GM12874 (cell line): Measurements from ENCODE around the gene CD180.

ENCODE experiments used
- CTCF ChIP-seq: IDR thresholded peaks from 2 replicates; pipeline ENCODE4 v1.5.1; 2011; ENCODE audit warnings: low read depth, mild to moderate bottlenecking, control low read depth, low read length, moderate library complexity; ENCODE audit not compliant: insufficient read depth

CD180 gene

GRCh38 chr5:67156976-67157583, 39.5 kb downstream of the CD180 start:
- TF ChIP-seq CTCF = peak; percentile 78

GRCh38 chr5:67154556-67155206, 41.9 kb downstream of the CD180 start:
- TF ChIP-seq CTCF = no peak

DNA sequence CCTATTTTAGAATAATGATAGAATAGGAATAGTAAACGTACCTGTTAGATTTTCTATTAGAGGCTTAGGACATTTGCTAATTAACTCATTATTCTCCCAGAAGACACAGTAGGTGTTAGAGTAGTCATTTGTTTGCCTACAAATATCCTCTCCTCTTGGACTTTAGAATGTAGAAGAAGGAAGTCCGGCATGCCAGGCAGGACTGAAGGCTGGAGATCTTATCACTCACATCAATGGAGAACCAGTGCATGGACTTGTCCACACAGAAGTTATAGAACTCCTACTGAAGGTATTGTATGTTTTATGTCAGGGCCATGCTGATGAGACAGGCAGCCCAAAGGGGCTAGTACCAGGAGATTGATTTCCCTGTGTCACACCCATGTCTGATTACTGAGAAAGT, 43.3 kb downstream of the CD180 start:
- no peak for TF ChIP-seq CTCF

DNA sequence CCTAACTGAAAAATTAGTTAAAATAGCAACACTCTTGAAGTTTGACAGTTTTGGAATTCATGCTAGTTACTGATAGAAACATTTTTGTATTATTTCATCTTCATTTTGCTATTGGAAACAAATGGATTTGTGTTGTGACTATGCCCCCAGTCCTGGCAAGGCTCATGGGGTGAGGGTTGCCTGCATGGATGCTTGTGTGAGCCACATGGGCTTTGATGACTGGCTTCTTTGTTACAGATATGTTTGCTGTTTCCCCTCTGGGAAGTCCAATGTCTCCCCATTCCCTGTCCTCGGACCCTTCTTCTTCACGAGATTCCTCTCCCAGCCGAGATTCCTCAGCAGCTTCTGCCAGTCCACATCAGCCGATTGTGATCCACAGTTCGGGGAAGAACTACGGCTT, 44.2 kb downstream of the CD180 start:
- no peak for TF ChIP-seq CTCF

- no peak for TF ChIP-seq CTCF
These were observed 46.6 kb downstream of the CD180 start for GRCh38 chr5:67149951-67150523.

- TF ChIP-seq CTCF = no peak
These were observed 47.3 kb downstream of the CD180 start for GRCh38 chr5:67149057-67149950.

GRCh38 chr5:67147760-67148159, 48.8 kb downstream of the CD180 start:
- TF ChIP-seq CTCF = no peak
